ENCODE data around the gene SYCP2. TPM values are rescaled to one million over a fixed set of nuclear protein-coding genes. Genes with fewer than 3 reads are reported as not detected.
"Not testable (repeated sequence)": the region's sequence is repeated elsewhere in the genome, so short reads cannot be mapped to it uniquely, and the experiment has no call there.

The SYCP2 gene
- total and polyA plus RNA-seq, 2 of the 8 experiments (the other 6 are each of a cell fraction or from before 2014, with no cell fraction given), result 0.02 to 0.50 TPM

GRCh38 chr20:59958123-59958522, 24.7 kb upstream of the SYCP2 start, which contains the start of gene CDH26:
TSS of gene CDH26 (plus strand) at chr20:59958423. CDS start at chr20:59958727, 304 bp downstream.
- Histone ChIP-seq H3K14ac (ENCODE audit: insufficient read length) (no peak within 1 kb of the TSS), H3K27ac (ENCODE audit: low read depth, low read length) (no peak within 1 kb of the TSS), H3K23me2 (ENCODE audit: low read depth, low read length) (no peaks in the 10 kb centered on the region), H4K8ac (ENCODE audit: extremely low read depth, insufficient read depth, low read length) (no peak within 1 kb of the TSS), H3K4me3 (ENCODE audit: extremely low read depth in 1 of 4, insufficient read depth in 2 of 4, low read depth in 3 of 4, low read length in 4 of 4) (no peak within 1 kb of the TSS), H3K18ac (ENCODE audit: extremely low read depth, low read length) (no peak within 1 kb of the TSS), H2BK120ac (replicated peaks; ENCODE audit: low read depth, low read length) (no peak within 1 kb of the TSS), H3K27me3 (replicated peaks in 1 of 4; ENCODE audit: control insufficient read depth in 3 of 4, extremely low read depth in 1 of 4, insufficient read depth in 3 of 4, low read length in 3 of 4) (no peaks in the 10 kb centered on the region; a peak in 2 of 7 replicates), H3K9me3 (ENCODE audit: insufficient read depth in 2 of 2, low read depth in 1 of 2, low read length in 1 of 2) (no peaks in the 10 kb centered on the region), H3K56ac (replicated peaks; ENCODE audit: insufficient read length, low read depth, low read length) (no peak within 1 kb of the TSS), H2BK20ac (ENCODE audit: low read length) (no peak within 1 kb of the TSS), H3K4ac (replicated peaks; ENCODE audit: insufficient read length, low read depth, low read length) (no peak within 1 kb of the TSS), H4K20me1 (replicated peaks in 1 of 2; ENCODE audit: control insufficient read depth in 1 of 2, insufficient read depth in 2 of 2, low read length in 2 of 2) (no peaks in the 10 kb centered on the region), H4K5ac (ENCODE audit: insufficient read length, low read depth, low read length) (no peak within 1 kb of the TSS), H2BK5ac (ENCODE audit: low read depth, low read length) (no peak within 1 kb of the TSS), H2AFZ (ENCODE audit: low read length) (peak within 1 kb of the TSS; percentile 81; the same call in 1 of the 2 replicates), H2AK5ac (ENCODE audit: low read depth, low read length) (no peak within 1 kb of the TSS), H3K23ac (ENCODE audit: insufficient read length) (no peak within 1 kb of the TSS), H4K91ac (replicated peaks; ENCODE audit: insufficient read length, low read length) (no peak within 1 kb of the TSS), H2BK12ac (ENCODE audit: low read depth, low read length) (no peak within 1 kb of the TSS), H3K36me3 (ENCODE audit: control insufficient read depth in 2 of 4, insufficient read depth in 4 of 4, low read length in 3 of 4) (no peaks in the 10 kb centered on the region), H3K79me1 (ENCODE audit: low read depth, low read length) (no peaks in the 10 kb centered on the region), H2BK15ac (ENCODE audit: low read length) (no peak within 1 kb of the TSS), H3K79me2 (ENCODE audit: control insufficient read depth in 1 of 2, insufficient read depth in 2 of 2, low read length in 2 of 2) (no peaks in the 10 kb centered on the region), H3K4me2 (ENCODE audit: insufficient read depth in 1 of 2, low read depth in 2 of 2, low read length in 2 of 2) (no peak within 1 kb of the TSS), H3K4me1 (replicated peaks in 1 of 4; ENCODE audit: control insufficient read depth in 3 of 4, insufficient read depth in 4 of 4, low read length in 3 of 4) (0 out of 7 replicates have a peak, but pooled peaks cover 0 to 2% (median 0%) of the 10 kb centered on the region in 4 experiments), H3K9ac (replicated peaks in 1 of 4; ENCODE audit: extremely low read depth in 1 of 4, low read depth in 3 of 4, low read length in 3 of 4) (no peak within 1 kb of the TSS)
- no peak for FAIRE-seq
- no peak for TF ChIP-seq SP2 (IDR thresholded peaks at IDR 0.05; ENCODE audit: low read length)
- no peak for DNase-seq (ENCODE audit: low read depth in 1 of 2, low spot score in 2 of 2)
- CTCF ChIA-PET (ENCODE audit: partially characterized antibody), result interaction anchor here (1.2 to 1.5 kb wide), 4 partner anchors 8 to 98 kb away, joined by 4 to 5 read pairs (median 5); partner anchors contain the start of gene SYCP2
- POLR2A ChIA-PET (ENCODE audit: partially characterized antibody), result interaction anchor here (0.7 to 0.9 kb wide), 2 partner anchors 18 to 154 kb away, joined by 3 read pairs; partner anchors contain the start of genes FAM217B and PPP1R3D
- WGBS, 2 experiments (ENCODE audit: extremely low coverage in 1 of 2, insufficient coverage in 1 of 2, insufficient read length in 1 of 2, insufficient replicate concordance in 2 of 2, low coverage in 1 of 2, low lambda C conversion rate in 2 of 2, missing lambda C conversion rate in 1 of 2), result 79% methylated on average over 5 of the region's 5 CpGs; no CpG with 5 or more reads in 1 of the 2 experiments

- H3K79me1 ChIP-seq (ENCODE audit: low read depth, low read length); H3K9ac ChIP-seq (replicated peaks in 1 of 4; ENCODE audit: extremely low read depth in 1 of 4, low read depth in 3 of 4, low read length in 3 of 4); H4K8ac ChIP-seq (ENCODE audit: extremely low read depth, insufficient read depth, low read length); H3K14ac ChIP-seq (ENCODE audit: insufficient read length); H2BK20ac ChIP-seq (ENCODE audit: low read length); H3K36me3 ChIP-seq (ENCODE audit: control insufficient read depth in 2 of 4, insufficient read depth in 4 of 4, low read length in 3 of 4); H2BK120ac ChIP-seq (replicated peaks; ENCODE audit: low read depth, low read length); DNase-seq (ENCODE audit: low read depth in 1 of 2, low spot score in 2 of 2); H3K23ac ChIP-seq (ENCODE audit: insufficient read length); H3K4me2 ChIP-seq (ENCODE audit: insufficient read depth in 1 of 2, low read depth in 2 of 2, low read length in 2 of 2); H4K20me1 ChIP-seq (replicated peaks in 1 of 2; ENCODE audit: control insufficient read depth in 1 of 2, insufficient read depth in 2 of 2, low read length in 2 of 2); H2AFZ ChIP-seq (ENCODE audit: low read length); H3K79me2 ChIP-seq (ENCODE audit: control insufficient read depth in 1 of 2, insufficient read depth in 2 of 2, low read length in 2 of 2); H4K91ac ChIP-seq (replicated peaks; ENCODE audit: insufficient read length, low read length); H3K56ac ChIP-seq (replicated peaks; ENCODE audit: insufficient read length, low read depth, low read length); H3K27ac ChIP-seq (ENCODE audit: low read depth, low read length); H3K27me3 ChIP-seq (replicated peaks in 1 of 4; ENCODE audit: control insufficient read depth in 3 of 4, extremely low read depth in 1 of 4, insufficient read depth in 3 of 4, low read length in 3 of 4); FAIRE-seq; H2AK5ac ChIP-seq (ENCODE audit: low read depth, low read length); H3K18ac ChIP-seq (ENCODE audit: extremely low read depth, low read length); H3K4me1 ChIP-seq (replicated peaks in 1 of 4; ENCODE audit: control insufficient read depth in 3 of 4, insufficient read depth in 4 of 4, low read length in 3 of 4); H3K9me3 ChIP-seq (ENCODE audit: insufficient read depth in 2 of 2, low read depth in 1 of 2, low read length in 1 of 2); H3K4me3 ChIP-seq (ENCODE audit: extremely low read depth in 1 of 4, insufficient read depth in 2 of 4, low read depth in 3 of 4, low read length in 4 of 4); H3K4ac ChIP-seq (replicated peaks; ENCODE audit: insufficient read length, low read depth, low read length); H4K5ac ChIP-seq (ENCODE audit: insufficient read length, low read depth, low read length); H3K23me2 ChIP-seq (ENCODE audit: low read depth, low read length); H2BK5ac ChIP-seq (ENCODE audit: low read depth, low read length); H2BK15ac ChIP-seq (ENCODE audit: low read length); H2BK12ac ChIP-seq (ENCODE audit: low read depth, low read length): not testable (repeated sequence)
- ChIA-PET CTCF (ENCODE audit: partially characterized antibody) (interaction anchor here (1.4 to 1.5 kb wide), 2 partner anchors 14 to 98 kb away, joined by 5 read pairs; no protein-coding TSS in a partner anchor), POLR2A (ENCODE audit: partially characterized antibody) (interaction anchor here (0.9 kb wide), 1 partner anchor 17 kb away, joined by 3 read pairs; the partner anchor contains the start of genes FAM217B and PPP1R3D)
These were observed 24.1 kb upstream of the SYCP2 start for GRCh38 chr20:59957568-59957967.

Measured in H1 (cell line).